GM12891 (cell line): ENCODE data around the gene DPM2. TPM values are rescaled to one million over a fixed set of nuclear protein-coding genes. Genes with fewer than 3 reads are reported as not detected.

Experiments
- DNase-seq: peaks from one replicate; pipeline ENCODE4 v3.0.0; 2011; ENCODE audit warnings: low spot score; ENCODE audit not compliant: insufficient read length
- FAIRE-seq: peaks from 2 replicates; lab custom pipeline; 2011; peaks lifted over from hg19 to GRCh38; lab: Jason Lieb, UNC
- PAX5 ChIP-seq: IDR thresholded peaks from 2 replicates; pipeline ENCODE4 v1.6.1; 2011; ENCODE audit warnings: low read length, moderate library complexity, mild to moderate bottlenecking; ENCODE audit not compliant: insufficient read depth, severe bottlenecking
- POLR2A ChIP-seq: IDR thresholded peaks from 2 replicates; pipeline ENCODE4 v1.6.1; 2011; ENCODE audit warnings: low read depth, low read length, control low read depth
- POLR2AphosphoS5 ChIP-seq: IDR thresholded peaks from 2 replicates; pipeline ENCODE4 v1.6.1; 2011; ENCODE audit warnings: low read depth, low read length, control low read depth
- POU2F2 ChIP-seq: IDR thresholded peaks from 2 replicates; pipeline ENCODE4 v1.6.1; 2011; ENCODE audit warnings: low read depth, mild to moderate bottlenecking, control low read depth, low read length, moderate library complexity
- SPI1 ChIP-seq: IDR thresholded peaks from 2 replicates; pipeline ENCODE4 v1.6.1; 2011; ENCODE audit warnings: low read depth, low read length, control low read depth
- TAF1 ChIP-seq: IDR thresholded peaks from 2 replicates; pipeline ENCODE4 v1.6.1; 2011; ENCODE audit warnings: low read depth, low read length, control low read depth
- polyA plus RNA-seq: library from polyadenylated mRNA; unstranded; fragments of >200 nt; gene quantifications from one replicate; pipeline ENCODE4 v1.2.1, GENCODE V29; 2012; ENCODE audit warnings: low read depth, missing spikeins, inconsistent platforms; ENCODE audit not compliant: missing spikeins

The DPM2 gene
- 28.2 TPM for polyA plus RNA-seq

DNA sequence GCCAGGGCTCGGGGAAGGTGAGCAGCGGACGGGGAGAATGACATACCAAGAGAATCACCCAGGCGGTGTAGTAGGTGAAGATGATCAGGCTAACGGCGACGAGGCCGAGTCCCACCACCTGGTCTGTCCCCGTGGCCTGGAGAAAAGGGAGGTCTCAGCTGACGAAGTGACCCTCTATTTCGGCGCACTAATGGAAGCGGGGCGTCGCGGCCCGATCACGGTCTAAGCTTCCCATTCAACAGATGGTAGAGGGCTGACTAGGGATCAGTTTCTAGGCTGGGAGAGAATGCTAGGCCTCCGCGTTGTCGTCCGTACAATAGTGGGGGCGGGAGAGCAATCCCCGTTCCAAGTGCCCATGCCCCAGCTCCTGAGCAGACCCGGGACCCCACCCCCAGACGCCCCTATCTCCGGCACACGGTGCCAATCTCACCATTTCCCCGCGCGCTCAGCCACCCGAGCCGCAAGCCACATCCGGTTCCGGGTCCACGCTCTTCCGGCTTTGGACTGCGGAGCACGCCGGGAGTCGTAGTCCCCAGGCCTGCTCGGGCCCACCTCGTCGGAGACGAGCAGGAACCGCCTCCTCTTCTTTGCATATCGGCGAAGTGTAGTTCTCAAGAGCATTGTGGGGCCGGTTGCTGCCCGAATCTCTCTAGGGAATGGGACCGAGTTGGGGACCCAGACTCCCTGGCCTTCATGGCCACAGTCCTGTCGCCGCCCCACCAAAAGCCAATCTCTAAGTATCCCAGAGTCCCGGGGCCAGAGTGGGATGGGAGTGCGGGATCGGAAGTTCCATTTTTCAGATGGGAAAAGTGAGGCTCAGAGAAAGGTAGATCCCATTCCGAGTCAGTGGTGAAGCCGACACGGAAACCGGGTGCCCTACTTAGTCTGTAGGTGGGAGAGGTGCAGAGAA lies at the start of gene DPM2:
Gene DPM2, minus strand, starts transcription at position 467 of the 910 bp plus-strand sequence. Its CDS starts 34 bp downstream, at position 433.
- FAIRE-seq (peak; percentile 92), DNase-seq (peak; percentile 97)
- peak; percentile 81; the same call in 1 of the 2 replicates for TF ChIP-seq POLR2AphosphoS5
- no peak for TF ChIP-seq SPI1
- TF ChIP-seq POU2F2, result peak; percentile 93
- TF ChIP-seq PAX5, result peak; percentile 84
- TF ChIP-seq POLR2A, result peak; percentile 67; the same call in 1 of the 2 replicates
- peak; percentile 51; the same call in 1 of the 2 replicates for TF ChIP-seq TAF1

DNA sequence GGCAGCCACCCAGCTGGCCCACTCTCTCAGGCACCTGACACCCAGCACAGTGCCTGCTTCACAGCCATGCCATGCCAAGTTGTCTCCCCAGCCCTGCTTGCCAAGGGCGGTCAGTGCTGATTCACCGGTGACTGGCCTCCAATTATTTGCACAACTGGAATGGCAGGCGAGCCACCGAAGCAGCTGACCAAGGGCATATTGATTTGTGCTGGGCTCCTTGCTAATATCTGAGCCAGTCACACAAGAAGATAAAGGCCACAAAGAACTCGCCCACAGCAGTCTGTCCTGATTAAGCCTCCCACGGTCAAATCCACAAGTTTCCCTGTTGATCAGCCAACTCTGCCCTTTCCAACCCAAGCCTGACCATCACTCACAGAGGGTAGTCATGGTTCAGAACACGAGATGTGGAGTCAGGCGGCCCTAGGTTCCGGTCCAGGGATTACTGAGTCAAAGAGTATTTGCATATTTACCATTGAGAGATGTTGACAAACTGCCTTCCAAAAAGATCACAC lies 49.5 kb upstream of the DPM2 start:
- TF ChIP-seq POLR2A, result no peak
- peak; percentile 83 for TF ChIP-seq PAX5
- TF ChIP-seq SPI1, result no peak
- peak; percentile 93 for TF ChIP-seq POU2F2
- no peak for TF ChIP-seq POLR2AphosphoS5
- TF ChIP-seq TAF1, result no peak
- DNase-seq (no peak), FAIRE-seq (peak; percentile 88)

DNA sequence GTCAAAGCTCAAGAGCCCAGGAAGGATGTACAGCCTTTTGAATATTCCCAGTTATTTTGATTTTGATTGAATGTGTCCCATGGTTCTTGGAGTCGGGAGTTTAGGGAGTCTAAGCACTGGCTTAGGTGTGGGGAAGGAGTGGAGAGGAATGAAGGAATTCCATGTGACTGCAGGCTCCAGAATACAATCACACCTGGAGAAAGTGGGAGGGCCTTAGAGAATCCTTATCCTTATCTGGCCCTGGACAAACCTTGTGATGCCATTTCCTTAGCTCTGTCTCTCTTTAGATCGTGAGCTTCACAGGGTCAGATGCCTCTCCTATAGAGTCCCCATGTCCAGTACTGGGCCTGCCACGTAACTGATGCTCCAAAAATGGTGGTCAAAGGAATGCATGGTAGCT lies 47.4 kb upstream of the DPM2 start:
- TF ChIP-seq SPI1 (no peak), POLR2A (no peak), PAX5 (no peak), POLR2AphosphoS5 (no peak), POU2F2 (no peak), TAF1 (no peak)
- FAIRE-seq (peak; percentile 20), DNase-seq (no peak)

GRCh38 chr9:127983847-127984289 lies 46.2 kb upstream of the DPM2 start:
- DNase-seq (no peak), FAIRE-seq (peak; percentile 88)
- TF ChIP-seq POLR2A (no peak), POU2F2 (peak; percentile 96), PAX5 (peak; percentile 64)

GRCh38 chr9:127982912-127983311 lies 45.3 kb upstream of the DPM2 start:
- FAIRE-seq, result no peak
- TF ChIP-seq POU2F2 (no peak), POLR2AphosphoS5 (no peak), POLR2A (no peak), TAF1 (no peak), SPI1 (no peak), PAX5 (no peak)
- DNase-seq, result no peak

DNA sequence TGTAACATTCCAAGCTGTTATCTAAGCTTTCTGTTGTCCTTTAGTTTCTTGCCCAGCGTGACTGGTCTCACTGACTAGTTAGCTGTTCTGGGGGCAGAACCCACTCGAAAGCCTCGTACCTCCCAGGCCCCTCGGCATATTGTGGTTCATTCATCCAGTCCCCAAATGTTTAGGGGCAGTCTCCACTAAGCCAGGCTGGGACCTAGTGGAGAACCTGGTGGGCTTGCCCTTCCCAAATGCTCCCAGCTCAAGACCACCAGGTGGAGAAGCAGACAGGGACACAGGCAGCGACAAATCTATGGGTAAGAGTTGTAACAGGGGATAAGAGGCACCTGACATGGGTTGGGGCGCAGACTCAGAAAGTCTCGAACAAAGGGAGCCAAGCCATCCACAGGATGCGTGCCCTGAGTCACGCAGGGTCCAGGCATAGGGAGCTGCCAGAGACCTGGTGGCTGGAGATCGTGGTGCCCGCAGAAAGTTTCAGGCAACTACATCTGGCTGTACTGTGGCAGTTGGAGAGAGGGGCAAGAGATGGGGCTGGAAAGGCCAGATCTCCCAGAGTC lies 44.0 kb upstream of the DPM2 start:
- TF ChIP-seq SPI1 (no peak), POLR2A (no peak)
- FAIRE-seq (no peak), DNase-seq (no peak)

GRCh38 chr9:127980706-127981558 lies 43.3 kb upstream of the DPM2 start, which contains the start of gene EEIG1:
Gene EEIG1 (minus strand): TSS chr9:127980989. CDS start chr9:127980137, 852 bp downstream.
- FAIRE-seq (peak; percentile 95), DNase-seq (peak; percentile 90)
- TF ChIP-seq PAX5, result no peak
- peak; percentile 49 for TF ChIP-seq TAF1
- no peak for TF ChIP-seq SPI1
- peak; percentile 48; the same call in 1 of the 2 replicates for TF ChIP-seq POLR2A
- TF ChIP-seq POU2F2, result no peak
- TF ChIP-seq POLR2AphosphoS5, result peak; percentile 53

GRCh38 chr9:127980060-127980705 lies 42.5 kb upstream of the DPM2 start:
- DNase-seq (no peak), FAIRE-seq (no peak)
- no peak for TF ChIP-seq TAF1
- no peak for TF ChIP-seq POU2F2
- no peak for TF ChIP-seq POLR2AphosphoS5
- no peak for TF ChIP-seq SPI1
- no peak for TF ChIP-seq POLR2A
- no peak for TF ChIP-seq PAX5
